ENCODE data around the gene ARPC1B.
"Not testable (repeated sequence)": the region's sequence is repeated elsewhere in the genome, so short reads cannot be mapped to it uniquely, and the experiment has no call there.

The ARPC1B gene

DNA sequence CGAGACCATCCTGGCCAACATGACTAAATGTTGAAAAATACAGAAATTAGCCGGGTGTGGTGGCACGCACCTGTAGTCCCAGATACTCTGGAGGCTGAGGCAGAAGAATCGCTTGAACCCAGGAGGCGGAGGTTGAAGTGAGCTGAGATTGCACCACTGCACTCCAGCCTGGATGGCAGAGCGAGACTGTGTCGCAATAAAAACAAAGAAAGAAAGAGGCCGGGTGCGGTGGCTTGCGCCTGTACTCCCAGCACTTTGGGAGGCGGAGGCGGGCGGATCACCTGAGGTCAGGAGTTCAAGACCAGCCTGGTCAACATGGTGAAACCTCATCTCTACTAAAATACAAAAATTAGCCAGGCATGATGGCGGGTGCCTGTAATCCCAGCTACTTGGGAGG, 12.7 kb downstream of the ARPC1B start:
- not testable (repeated sequence) for DNase-seq (ENCODE audit: low read depth in 2 of 3, low spot score in 2 of 3)

DNA sequence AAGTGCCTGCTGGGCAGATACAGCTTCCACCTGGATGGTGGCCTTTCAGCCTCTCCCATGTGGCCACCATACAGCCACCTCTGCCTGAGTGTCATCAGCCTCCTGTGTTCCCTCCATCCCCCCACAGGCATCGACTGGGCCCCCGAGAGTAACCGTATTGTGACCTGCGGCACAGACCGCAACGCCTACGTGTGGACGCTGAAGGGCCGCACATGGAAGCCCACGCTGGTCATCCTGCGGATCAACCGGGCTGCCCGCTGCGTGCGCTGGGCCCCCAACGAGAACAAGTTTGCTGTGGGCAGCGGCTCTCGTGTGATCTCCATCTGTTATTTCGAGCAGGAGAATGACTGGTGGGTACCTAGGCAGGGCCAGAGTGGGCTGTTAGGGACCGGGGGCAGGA, 13.4 kb downstream of the ARPC1B start:
- no peak for DNase-seq (ENCODE audit: low read depth in 2 of 3, low spot score in 2 of 3)

DNA sequence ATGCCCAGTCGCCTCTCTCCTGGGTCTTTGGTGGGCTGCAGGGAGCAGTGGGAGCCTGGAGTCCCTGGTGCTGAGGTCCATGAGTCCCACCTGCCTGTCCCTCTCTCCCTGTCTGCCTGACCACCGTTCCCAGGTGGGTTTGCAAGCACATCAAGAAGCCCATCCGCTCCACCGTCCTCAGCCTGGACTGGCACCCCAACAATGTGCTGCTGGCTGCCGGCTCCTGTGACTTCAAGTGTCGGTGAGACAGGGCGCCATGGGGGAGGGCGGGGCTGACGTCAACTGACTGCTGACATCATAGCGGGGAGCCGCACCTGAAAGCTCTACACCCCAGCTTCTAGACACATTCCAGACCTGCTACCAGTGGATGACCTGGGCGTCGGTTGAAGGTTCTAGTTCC, 15.2 kb downstream of the ARPC1B start:
- no peak for DNase-seq (ENCODE audit: low read depth in 2 of 3, low spot score in 2 of 3)

DNA sequence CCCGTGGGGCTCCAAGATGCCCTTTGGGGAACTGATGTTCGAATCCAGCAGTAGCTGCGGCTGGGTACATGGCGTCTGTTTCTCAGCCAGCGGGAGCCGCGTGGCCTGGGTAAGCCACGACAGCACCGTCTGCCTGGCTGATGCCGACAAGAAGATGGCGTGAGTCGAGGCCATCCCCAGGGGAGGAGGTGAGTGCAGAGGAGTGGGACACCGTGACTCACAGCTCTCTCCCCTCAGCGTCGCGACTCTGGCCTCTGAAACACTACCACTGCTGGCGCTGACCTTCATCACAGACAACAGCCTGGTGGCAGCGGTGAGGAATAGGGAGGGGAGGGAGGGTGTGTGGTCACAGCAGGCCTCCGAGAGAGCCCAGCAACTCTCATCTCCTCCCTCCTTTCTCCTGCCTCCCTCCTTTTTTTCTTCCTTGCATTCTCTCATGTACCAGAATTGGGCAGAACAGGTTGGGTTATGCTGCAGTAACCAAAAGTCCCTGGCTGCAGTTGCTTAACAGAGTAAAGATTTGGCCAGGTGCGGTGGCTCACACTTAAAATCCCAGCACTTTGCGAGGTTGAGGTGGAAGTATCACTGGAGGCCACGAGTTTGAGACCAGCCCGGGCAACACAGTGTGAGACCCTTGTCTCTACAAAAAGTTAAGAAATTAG, 16.5 kb downstream of the ARPC1B start:
- no peak for DNase-seq (ENCODE audit: low read depth in 2 of 3, low spot score in 2 of 3)

GRCh38 chr7:99392046-99392445, 17.5 kb downstream of the ARPC1B start:
- no peak for DNase-seq (ENCODE audit: low read depth in 2 of 3, low spot score in 2 of 3)

DNA sequence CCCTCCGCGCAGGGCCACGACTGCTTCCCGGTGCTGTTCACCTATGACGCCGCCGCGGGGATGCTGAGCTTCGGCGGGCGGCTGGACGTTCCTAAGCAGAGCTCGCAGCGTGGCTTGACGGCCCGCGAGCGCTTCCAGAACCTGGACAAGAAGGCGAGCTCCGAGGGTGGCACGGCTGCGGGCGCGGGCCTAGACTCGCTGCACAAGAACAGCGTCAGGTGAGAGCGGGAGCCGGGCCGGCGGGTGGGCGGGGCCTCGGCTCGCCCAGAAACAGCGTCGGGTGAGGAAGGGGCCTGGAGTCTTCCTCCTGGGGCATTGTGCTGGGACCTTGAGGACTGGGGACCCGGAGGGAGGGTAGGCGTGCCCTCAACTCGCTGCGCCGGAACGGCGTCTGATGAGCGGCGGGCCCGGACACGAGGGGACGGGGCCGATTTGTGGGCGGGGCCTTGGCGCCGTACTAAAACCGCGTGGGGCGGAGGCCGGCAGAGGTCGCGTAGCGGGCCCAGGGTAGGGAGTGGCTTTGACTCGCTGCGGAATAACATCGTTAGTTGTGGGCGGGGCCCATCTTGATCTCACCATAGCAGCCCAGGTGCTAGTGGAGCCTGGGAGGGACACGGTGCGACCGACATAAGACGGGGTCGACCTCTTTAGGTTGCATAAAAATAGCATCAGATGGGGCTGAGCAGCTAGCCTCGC, 18.3 kb downstream of the ARPC1B start:
- peak; percentile 44 to 62 (median 51) for DNase-seq (ENCODE audit: low read depth in 2 of 3, low spot score in 2 of 3)

- no peak for DNase-seq (ENCODE audit: low read depth in 2 of 3, low spot score in 2 of 3)
These were observed 19.0 kb downstream of the ARPC1B start for GRCh38 chr7:99393355-99394187.

GRCh38 chr7:99394188-99394502, 19.6 kb downstream of the ARPC1B start:
- DNase-seq (ENCODE audit: low read depth in 2 of 3, low spot score in 2 of 3) = no peak

DNA sequence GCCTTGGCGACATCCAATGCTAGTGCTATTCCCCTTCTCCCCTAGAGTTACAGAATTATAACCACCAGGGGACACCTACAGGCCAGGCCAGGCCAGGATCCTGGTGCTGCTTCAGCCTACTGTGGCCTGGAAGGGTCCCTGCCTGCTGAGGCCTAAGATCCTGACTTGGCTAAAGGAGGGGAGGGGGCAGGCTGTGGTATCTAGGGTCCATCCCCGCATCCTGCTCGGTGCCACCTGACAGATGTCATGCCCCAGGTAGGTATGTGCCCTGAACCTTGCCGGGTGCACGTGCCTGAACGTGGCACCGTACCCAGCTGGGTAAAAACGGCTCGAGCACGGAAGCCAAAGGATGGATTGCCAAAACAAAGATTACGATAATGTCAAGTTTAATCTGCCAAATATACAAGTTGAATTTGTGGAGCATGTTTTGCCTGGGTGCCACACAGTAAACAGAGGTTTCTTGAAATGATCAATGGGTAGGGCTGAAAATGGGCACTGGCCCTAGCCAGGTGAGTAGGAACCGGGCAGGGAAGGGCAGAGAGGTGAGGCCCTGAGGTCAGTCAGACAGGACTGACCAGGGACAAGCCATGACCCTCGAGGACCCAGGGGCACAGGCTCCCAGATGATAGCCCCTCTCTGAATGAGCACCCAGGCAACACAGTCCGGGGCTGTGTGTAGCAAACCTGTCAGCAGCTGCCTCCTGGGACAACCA, 21.2 kb downstream of the ARPC1B start:
- DNase-seq (ENCODE audit: low read depth in 2 of 3, low spot score in 2 of 3) = no peak

DNA sequence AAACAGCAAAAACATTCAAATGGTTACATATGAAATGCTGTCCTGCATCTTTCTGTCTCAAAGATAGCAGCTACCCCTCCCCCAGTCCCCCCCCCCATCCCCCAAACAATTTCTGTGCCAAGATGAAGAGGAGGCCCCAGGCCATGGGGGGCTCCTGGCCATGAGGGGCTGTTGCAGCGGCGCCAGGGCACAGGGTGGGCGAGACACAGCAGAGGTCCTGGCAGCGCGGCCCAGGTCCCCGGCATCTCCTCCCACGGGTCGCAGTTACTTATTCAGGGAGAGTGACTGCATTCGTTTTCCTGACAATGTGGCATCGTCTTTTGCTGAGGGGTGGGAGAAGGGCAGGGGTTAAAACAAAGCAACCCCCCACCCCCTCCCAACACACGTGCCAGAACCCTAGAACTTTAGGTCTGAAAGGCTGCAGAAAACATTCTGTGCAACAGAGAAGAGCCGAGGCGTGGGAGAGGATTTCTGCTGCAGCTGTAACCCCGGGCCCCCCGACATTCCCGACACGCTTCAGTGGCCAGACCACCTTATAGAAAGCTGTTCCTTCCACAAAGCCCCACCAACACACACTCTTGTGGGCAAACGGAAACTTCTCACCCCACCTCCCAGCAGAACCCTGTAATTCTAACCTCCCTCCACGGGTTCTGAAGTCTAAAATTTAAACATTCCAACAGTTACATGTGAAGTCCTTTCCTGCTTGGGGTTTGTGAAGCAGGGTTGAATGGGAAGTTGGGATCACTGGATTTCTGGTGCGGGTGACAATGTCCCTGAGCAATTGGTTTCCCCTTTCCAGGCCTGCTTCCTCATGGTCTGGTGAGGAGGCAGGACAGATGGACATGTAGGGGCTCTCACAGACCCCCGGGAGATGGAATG, 22.1 kb downstream of the ARPC1B start:
- DNase-seq (ENCODE audit: low read depth in 2 of 3, low spot score in 2 of 3) = no peak

- no peak for DNase-seq (ENCODE audit: low read depth in 2 of 3, low spot score in 2 of 3)
These were observed 22.9 kb downstream of the ARPC1B start for GRCh38 chr7:99397297-99397983.

DNA sequence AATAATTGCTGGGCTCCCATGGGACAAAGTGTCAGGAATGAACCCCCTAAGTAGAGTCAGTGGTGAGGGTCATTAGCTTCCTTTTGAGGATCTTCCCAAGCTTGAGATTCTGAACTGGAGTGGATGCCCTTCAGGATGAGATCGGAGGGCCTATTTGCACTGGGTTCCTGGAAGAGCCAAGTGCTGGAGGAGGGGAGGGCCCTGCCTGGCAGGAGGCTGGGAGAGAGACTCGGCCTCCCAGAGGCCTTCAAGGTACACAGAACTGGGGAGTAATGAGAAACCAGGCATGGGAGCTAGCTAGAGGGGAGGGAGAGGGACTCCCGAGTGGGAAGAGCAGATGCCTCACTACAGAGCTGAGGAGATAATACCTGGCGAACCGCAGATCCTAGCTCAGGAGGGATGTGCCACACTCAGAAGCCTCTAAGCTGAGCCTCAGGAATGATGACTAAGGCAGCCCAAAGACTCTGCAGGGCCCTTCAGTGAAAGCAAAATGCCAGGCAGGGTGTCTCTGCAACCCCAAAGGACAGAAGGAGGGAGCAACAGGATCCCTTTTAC, 24.4 kb downstream of the ARPC1B start:
- DNase-seq (ENCODE audit: low read depth in 2 of 3, low spot score in 2 of 3) = no peak

GRCh38 chr7:99399597-99399996, 25.1 kb downstream of the ARPC1B start:
- no peak for DNase-seq (ENCODE audit: low read depth in 2 of 3, low spot score in 2 of 3)

DNA sequence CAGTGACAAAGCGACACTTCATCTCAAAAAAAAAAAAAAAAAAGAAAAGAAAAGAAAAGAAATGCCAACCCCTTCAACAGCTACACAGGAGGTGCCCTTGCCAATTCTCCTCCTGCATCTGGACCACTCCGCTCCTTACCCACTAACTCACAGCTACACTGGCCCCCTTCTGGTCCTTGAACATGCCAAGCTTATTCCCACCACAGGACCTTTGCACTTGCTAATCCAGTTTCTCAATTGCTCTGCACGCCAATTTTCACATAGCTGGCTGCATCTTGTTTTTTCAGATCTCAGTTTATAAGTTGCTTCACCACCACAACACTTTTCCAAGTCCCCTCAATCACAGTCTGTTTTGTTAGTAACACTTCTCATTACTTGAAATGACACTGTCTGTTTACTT, 28.3 kb downstream of the ARPC1B start:
- no peak for DNase-seq (ENCODE audit: low read depth in 2 of 3, low spot score in 2 of 3)

- DNase-seq (ENCODE audit: low read depth in 2 of 3, low spot score in 2 of 3) = no peak
These were observed 29.2 kb downstream of the ARPC1B start for GRCh38 chr7:99403764-99404163.

DNA sequence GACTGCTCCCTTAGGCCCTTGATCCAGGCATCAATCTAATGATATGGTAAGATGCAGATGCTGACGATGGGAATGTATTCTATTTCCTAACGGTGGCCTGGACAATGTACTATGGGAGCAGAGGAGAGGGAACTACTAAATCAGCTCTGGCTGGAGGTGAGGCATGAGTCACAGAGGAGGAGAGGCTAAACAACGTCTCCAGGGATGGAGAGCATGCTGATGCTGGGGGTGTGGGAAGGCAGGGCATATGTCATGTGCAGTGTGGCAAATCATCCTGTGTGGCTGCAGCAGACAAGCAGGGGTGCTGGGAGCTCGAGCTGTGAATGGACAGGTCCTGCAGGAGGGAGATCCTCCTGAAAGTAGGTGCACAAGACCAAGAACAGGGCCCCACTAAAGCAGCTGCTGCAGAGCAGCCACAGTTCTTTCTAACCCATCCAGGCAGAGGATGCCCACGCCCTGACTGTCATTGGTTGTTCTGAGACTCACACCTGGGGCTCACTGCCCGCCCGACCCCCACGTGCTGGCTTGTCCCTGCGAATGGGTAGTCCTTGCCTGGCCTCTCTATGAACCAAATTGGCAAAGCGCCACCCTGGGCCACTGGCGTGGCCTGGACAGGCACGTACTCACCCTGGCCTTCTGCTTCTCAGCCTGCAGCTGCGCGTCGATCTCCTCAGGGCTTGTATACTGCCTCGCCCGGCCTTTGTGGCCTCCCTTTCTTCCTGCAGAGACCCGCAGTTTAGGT, 29.9 kb downstream of the ARPC1B start:
- DNase-seq (ENCODE audit: low read depth in 2 of 3, low spot score in 2 of 3) = no peak

DNA sequence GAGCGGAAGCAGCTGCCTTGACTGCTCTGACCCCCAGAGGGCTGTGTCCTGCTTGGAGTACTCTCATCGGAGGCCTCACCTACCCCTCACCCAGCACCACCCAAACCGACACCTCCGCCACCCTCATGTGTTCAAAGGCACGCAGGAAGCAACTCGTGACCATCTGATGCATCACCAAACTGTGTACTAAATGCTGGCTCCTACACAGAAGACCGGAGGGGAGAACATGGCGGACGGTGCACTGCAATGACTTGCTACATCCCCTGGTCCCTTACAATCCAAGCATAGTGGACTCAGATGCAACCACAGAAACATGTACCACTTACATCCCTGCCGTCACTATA, 30.4 kb downstream of the ARPC1B start:
- DNase-seq (ENCODE audit: low read depth in 2 of 3, low spot score in 2 of 3) = no peak

DNA sequence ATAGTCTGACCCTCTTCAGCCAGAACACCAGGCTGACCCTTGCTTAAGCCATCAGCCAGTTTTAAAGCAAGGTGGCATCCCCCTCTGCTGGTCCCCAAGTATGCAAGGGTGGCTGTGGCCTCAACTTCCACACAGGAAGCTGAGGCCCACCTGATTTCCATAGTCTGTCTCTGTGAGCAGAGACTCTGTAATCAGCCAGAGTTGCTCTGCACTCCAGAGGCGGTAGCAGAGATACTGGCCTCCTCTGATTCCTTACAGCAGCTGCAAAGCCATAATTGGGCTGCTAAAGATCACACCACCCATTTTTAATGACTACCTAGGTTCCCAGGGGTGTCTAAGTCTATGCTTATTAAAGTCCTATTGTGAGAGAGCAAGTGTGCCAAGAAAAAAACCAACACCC, 32.0 kb downstream of the ARPC1B start:
- no peak for DNase-seq (ENCODE audit: low read depth in 2 of 3, low spot score in 2 of 3)

- no peak for DNase-seq (ENCODE audit: low read depth in 2 of 3, low spot score in 2 of 3)
These were observed 33.4 kb downstream of the ARPC1B start for GRCh38 chr7:99407872-99408378.

Measured in activated CD8-positive, alpha-beta memory T cell treated with anti-CD3 and anti-CD28 coated beads for 48 hours (primary cell).